RWPE1 (cell line): Measurements from ENCODE around the gene ANKRD44.

Experiments
- CTCF ChIA-PET: fragments of 350-600 bp; sonication (Branson Sonifier 250); formaldehyde crosslinking; extraction: SDS; loops from one replicate; lab custom pipeline; 2021; lab: Yijun Ruan, JAX
- POLR2A ChIA-PET: fragments of 400-600 bp; formaldehyde crosslinking; extraction: SDS; loops from one replicate; lab custom pipeline; 2020; ENCODE audit warnings: antibody characterized with exemption; ENCODE audit not compliant: low non-redundant PET; lab: Yijun Ruan, JAX
- DNase-seq: peaks from one replicate; pipeline ENCODE4 v3.0.0; 2012; ENCODE audit warnings: low spot score
- H3K27ac ChIP-seq: fragments of 450-650 bp; 2 replicates; pipeline ENCODE4 v1.5.1; 2017
- TF ChIP-seq, protein P1 (sequence below): fragments of 450-650 bp; conservative IDR thresholded peaks from 2 replicates; pipeline ENCODE4 v1.5.1; 2017; ENCODE audit warnings: low read depth, mild to moderate bottlenecking

ANKRD44 gene

DNA sequence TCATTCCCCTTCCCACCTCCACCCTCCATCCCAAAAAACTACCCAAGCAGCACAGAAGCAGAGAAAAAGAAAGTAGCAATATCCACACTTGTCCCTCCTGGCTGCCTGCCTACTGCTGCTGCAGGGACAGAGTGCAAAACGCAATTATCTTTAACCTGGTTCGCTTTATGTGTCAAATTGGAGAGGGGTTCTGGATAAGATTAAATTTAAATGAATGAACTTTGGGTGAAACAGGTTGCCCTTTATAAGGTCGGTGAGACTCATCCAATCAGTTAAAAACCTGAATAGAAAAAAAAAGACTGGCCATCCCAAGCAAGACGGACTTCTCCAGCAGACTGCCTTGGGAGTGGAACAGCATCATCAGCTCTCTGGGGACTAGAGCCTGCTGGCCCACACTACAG, 62.6 kb downstream of the ANKRD44 start:
- ChIA-PET POLR2A (no interaction called here), CTCF (no interaction called here)
- TF ChIP-seq, protein P1, sequence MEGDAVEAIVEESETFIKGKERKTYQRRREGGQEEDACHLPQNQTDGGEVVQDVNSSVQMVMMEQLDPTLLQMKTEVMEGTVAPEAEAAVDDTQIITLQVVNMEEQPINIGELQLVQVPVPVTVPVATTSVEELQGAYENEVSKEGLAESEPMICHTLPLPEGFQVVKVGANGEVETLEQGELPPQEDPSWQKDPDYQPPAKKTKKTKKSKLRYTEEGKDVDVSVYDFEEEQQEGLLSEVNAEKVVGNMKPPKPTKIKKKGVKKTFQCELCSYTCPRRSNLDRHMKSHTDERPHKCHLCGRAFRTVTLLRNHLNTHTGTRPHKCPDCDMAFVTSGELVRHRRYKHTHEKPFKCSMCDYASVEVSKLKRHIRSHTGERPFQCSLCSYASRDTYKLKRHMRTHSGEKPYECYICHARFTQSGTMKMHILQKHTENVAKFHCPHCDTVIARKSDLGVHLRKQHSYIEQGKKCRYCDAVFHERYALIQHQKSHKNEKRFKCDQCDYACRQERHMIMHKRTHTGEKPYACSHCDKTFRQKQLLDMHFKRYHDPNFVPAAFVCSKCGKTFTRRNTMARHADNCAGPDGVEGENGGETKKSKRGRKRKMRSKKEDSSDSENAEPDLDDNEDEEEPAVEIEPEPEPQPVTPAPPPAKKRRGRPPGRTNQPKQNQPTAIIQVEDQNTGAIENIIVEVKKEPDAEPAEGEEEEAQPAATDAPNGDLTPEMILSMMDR: no peak
- DNase-seq: no peak
- H3K27ac ChIP-seq: no peak overlapping the region

DNA sequence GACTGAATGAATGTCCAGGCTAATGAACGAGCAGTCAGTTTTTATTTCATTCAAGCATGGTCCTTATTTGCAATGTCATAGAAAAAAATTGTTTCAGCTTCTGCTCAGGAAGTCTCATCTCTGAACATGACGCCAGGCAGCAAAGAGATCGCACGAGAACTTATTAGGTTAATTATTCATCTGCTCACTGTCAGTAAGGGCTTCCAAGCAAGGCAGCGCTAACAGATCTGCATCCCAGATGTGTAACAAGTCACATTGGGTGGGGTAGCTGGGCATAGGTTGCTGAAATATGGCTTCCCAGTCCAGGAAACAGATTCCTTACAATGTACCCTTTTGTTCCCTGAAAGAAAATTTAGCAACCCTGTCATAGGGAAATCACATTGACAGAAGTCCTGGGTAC, 63.5 kb downstream of the ANKRD44 start:
- ChIA-PET POLR2A (no interaction called here), CTCF (no interaction called here)
- no peak overlapping the region for H3K27ac ChIP-seq
- TF ChIP-seq, protein P1: no peak
- DNase-seq: no peak

DNA sequence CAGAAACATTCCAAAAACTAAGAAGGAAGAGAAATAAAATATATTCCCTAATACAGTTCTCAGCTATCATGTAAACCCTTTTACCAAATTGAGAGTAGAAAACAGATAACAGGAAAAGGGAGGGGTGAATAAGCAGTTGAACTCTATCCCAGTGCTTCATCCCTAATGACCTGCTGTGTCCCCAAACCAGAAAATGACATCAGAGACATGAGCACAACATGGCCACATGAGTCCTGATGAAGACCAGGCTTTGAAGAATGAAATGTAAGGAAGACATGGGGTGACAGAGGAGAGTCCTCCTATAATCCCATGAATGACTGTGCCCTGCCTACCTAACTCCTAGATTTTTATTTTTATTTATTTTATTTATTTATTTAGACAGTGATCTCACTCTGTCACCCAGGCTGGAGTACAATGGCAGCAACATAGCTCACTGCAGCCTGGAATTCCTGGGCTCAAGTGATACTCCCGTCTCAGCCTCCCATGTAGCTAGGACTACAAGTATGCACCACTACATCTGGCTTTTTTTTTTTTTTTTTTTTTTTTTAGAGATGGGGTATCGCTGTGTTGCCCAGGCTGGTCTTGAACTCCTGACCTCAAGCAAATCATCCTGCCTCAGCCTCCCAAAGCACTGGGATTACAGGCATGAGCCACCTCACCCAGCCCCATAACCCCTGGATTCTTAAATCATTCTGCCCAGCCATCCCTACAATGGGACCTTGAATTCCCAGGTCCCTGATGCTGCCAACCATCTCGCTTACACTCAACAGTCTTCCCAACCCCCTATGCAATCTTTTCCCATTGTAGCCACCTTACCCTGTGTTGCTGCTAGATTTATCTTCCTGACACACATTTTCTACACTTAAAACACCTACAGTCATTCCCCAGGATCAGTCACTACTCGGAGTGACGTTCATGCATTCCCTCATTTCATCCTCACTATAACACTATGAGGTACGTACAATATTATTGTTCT, 64.5 kb downstream of the ANKRD44 start:
- H3K27ac ChIP-seq: no peak overlapping the region
- ChIA-PET CTCF (interaction anchor here (0.9 to 1.1 kb wide), 2 partner anchors 11 to 34 kb away, joined by 3 to 4 read pairs; no protein-coding TSS in a partner anchor), POLR2A (no interaction called here)
- TF ChIP-seq, protein P1: no peak
- no peak for DNase-seq

DNA sequence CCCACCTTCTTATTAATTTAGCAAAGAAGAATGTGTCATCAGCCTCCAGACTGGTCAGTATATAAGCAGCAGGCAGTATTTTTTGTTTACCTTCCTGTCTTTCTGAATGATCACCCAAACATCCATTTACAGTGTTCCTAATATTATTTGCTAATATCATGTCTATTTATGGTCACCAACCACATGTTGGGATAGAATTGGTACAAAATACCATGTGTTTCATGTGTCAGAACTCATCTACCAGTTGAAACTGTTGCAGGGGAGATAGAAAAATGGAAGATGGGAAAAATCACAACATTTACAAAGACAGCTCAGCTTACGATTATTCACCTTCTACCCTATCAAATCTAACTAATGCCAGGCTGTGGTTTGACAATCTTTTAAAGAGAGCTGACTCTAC, 66.2 kb downstream of the ANKRD44 start:
- TF ChIP-seq, protein P1: no peak
- POLR2A ChIA-PET: no interaction called here
- no peak overlapping the region for H3K27ac ChIP-seq
- DNase-seq: no peak
- CTCF ChIA-PET: no interaction called here

DNA sequence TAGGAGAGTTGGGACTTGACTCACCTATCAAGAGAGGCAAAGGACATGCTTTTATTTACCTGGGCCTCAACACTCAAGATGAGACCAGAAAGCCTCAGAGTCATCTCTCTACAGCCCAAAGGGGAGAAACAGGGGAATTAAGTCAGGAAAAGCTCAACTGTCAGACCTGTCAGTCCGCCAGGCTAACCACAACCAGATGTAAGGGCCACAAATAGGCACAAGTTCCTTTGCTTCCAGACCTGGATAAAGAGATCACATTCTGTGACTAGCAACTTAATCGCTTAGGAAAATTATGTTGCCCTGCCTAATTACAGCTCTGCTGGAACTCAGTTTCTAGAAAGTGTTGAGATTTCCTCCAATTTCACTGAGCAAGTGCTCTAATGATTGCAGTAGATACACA, 67.9 kb downstream of the ANKRD44 start:
- TF ChIP-seq, protein P1: no peak
- ChIA-PET CTCF (interaction anchor here (0.6 kb wide), 2 partner anchors 54 to 155 kb away, joined by 3 to 4 read pairs; no protein-coding TSS in a partner anchor), POLR2A (no interaction called here)
- DNase-seq: no peak
- no peak overlapping the region for H3K27ac ChIP-seq

DNA sequence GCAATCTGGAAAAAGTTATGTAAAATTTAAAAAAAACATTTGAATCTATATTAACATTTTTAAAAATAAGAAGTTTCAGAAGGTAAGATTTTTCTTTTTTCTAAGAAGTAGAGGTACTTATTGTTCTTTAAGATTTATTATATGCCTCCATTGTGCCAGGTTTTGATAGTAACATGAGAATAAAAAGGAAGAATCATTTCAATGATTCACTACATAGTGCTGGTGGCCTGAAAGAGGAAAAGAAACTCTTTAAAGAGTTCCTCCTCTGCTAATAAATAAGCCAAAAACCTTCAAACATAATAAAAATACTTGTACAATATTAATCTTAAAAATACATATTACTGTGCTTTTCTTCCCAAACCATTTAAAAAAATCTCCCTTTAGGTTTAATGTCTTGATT, 69.0 kb downstream of the ANKRD44 start:
- no peak for DNase-seq
- CTCF ChIA-PET: interaction anchor here (0.6 kb wide), 1 partner anchor 16 kb away, joined by 4 read pairs; no protein-coding TSS in a partner anchor
- TF ChIP-seq, protein P1: no peak
- POLR2A ChIA-PET: no interaction called here
- H3K27ac ChIP-seq: no peak overlapping the region
